ENCODE results near the gene TRAF7.

Gene TRAF7

DNA sequence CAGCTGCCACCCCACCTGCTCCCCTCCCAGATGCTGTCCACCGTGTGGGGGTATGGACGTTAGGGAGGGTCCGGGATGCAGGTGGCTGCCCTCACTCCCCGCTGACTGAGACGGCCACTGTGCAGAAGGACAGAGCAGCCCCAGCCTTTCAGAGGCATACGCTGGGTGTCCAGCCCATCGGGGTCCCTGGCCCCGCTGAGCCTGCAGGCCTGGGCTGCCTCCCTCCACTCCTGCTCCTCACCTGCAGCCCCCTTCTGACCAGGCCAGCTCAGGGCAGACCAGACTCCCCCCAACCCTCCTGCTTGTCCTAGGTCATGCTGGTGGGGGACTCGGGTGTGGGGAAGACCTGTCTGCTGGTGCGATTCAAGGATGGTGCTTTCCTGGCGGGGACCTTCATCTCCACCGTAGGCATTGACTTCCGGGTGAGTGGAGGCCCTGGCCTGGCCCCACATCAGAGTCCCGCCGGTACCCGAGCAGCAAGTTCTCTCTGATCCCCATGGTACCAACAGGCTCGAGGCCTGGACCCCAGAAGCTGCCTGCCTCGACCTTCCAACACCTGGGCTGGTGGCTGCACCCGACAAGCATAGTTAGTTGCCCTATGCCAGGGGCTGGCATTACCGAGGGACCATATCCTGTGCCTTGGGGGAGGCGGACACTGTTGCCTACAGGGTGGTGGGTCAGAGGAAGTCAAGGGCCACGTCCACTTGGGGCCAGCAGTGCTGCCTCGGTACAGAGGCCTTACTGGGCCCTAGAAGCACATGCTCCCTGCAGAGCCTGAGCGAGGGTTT, 5.8 kb upstream of the TRAF7 start:
- Histone ChIP-seq H3K9ac (ENCODE audit: low read depth, low read length, poor library complexity) (peak overlapping the region; percentile 89), H3K14ac (ENCODE audit: low read length) (peak overlapping the region; percentile 76), H2AK5ac (ENCODE audit: low read depth, low read length) (peak overlapping the region; percentile 36), H3K23ac (ENCODE audit: low read depth, low read length, poor library complexity) (peak overlapping the region; percentile 85), H3K4me2 (ENCODE audit: insufficient read depth, low read length, poor library complexity, severe bottlenecking) (peak overlapping the region; percentile 91), H2BK15ac (ENCODE audit: low read length) (peak overlapping the region; percentile 1), H3K27me3 (ENCODE audit: control insufficient read depth in 3 of 3, insufficient read depth in 3 of 3, low read depth in 1 of 3, low read length in 3 of 3) (no peaks in the 10 kb centered on the region), H3K4me3 (ENCODE audit: low read length in 2 of 2) (peak overlapping the region in 1 of 2 donors; percentile 27), H3K18ac (ENCODE audit: low read length) (peak overlapping the region; percentile 87), H3K9me3 (replicated peaks in 1 of 2; ENCODE audit: control insufficient read depth in 2 of 2, insufficient read depth in 1 of 2, low read depth in 1 of 2, low read length in 2 of 2) (no peaks in the 10 kb centered on the region), H3K79me1 (ENCODE audit: low read depth, low read length) (peaks cover 16% of the 10 kb centered on the region), H4K91ac (ENCODE audit: low read depth, low read length, poor library complexity) (peak overlapping the region; percentile 79), H3K27ac (replicated peaks; ENCODE audit: low read length) (no peak overlapping the region), H2BK120ac (ENCODE audit: low read depth, low read length) (no peak overlapping the region), H4K8ac (ENCODE audit: low read depth, low read length) (no peak overlapping the region), H2BK5ac (ENCODE audit: low read length) (no peak overlapping the region), H2BK12ac (ENCODE audit: low read length) (peak overlapping the region; percentile 66), H2AFZ (ENCODE audit: low read length) (no peak overlapping the region), H3K4ac (ENCODE audit: low read length) (no peak overlapping the region), H3K36me3 (replicated peaks in 1 of 2; ENCODE audit: control insufficient read depth in 2 of 2, insufficient read depth in 2 of 2, low read length in 2 of 2) (peaks cover 15 to 42% of the 10 kb centered on the region in 2 donors), H3K4me1 (ENCODE audit: control insufficient read depth in 2 of 2, insufficient read depth in 1 of 2, low read depth in 1 of 2, low read length in 2 of 2) (peaks cover 18 to 52% of the 10 kb centered on the region in 2 donors)
- WGBS, 2 donors (ENCODE audit: extremely low coverage in 2 of 2, insufficient read length in 2 of 2, insufficient replicate concordance in 1 of 2) = no CpG with 5 or more reads among the region's 24 CpGs
- DNase-seq (ENCODE audit: low spot score) = no peak

DNA sequence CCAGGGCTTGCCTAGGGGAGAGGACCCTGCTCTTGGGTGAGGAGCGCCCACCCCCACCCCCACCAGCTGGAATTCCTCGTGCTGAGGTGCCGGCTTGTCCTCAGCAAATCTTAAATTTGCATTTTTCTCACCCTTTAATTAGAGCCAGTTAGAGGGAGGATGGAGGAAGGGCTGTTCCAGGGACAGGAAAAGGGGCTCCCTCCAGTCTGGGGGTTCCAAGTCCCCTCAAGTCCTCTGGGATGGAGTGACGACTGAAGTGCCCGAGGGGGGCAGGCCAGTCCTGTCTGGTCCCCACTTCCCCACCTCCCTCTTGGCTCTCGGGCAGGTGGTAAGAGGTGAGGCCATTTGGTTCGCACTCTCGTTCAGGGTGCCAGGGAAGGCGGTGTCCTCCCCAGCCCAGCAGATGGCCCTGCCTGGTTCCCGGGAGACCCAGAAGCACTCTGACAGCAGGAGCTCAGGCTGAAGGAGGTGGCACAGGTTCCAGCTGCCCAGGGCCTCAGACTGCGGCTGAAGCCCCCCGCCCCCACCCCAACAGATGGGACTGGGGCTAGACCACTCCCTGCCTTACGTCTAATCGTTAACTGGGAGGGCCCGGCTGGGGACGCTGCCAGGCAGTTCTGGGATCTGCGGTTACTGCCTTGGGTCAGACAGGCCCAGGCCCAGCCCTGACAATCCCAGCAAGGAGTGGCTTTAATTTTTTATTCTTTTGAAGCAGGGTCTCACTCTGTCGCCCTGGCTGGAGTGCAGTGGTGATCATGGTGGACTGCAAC, 5.0 kb upstream of the TRAF7 start:
- H4K8ac ChIP-seq (ENCODE audit: low read depth, low read length) = no peak overlapping the region
- peaks cover 18 to 52% of the 10 kb centered on the region in 2 donors for H3K4me1 ChIP-seq (ENCODE audit: control insufficient read depth in 2 of 2, insufficient read depth in 1 of 2, low read depth in 1 of 2, low read length in 2 of 2)
- peak overlapping the region; percentile 36 for H2AK5ac ChIP-seq (ENCODE audit: low read depth, low read length)
- no peak overlapping the region for H2AFZ ChIP-seq (ENCODE audit: low read length)
- WGBS, 2 donors (ENCODE audit: extremely low coverage in 2 of 2, insufficient read length in 2 of 2, insufficient replicate concordance in 1 of 2) = no CpG with 5 or more reads among the region's 18 CpGs
- H3K27ac ChIP-seq (replicated peaks; ENCODE audit: low read length) = no peak overlapping the region
- DNase-seq (ENCODE audit: low spot score) = no peak
- H2BK15ac ChIP-seq (ENCODE audit: low read length) = no peak overlapping the region
- H3K27me3 ChIP-seq (ENCODE audit: control insufficient read depth in 3 of 3, insufficient read depth in 3 of 3, low read depth in 1 of 3, low read length in 3 of 3) = no peaks in the 10 kb centered on the region
- H3K4ac ChIP-seq (ENCODE audit: low read length) = no peak overlapping the region
- H3K9me3 ChIP-seq (replicated peaks in 1 of 2; ENCODE audit: control insufficient read depth in 2 of 2, insufficient read depth in 1 of 2, low read depth in 1 of 2, low read length in 2 of 2) = no peaks in the 10 kb centered on the region
- H2BK5ac ChIP-seq (ENCODE audit: low read length) = no peak overlapping the region
- H2BK120ac ChIP-seq (ENCODE audit: low read depth, low read length) = no peak overlapping the region
- peak overlapping the region; percentile 89 for H3K9ac ChIP-seq (ENCODE audit: low read depth, low read length, poor library complexity)
- H2BK12ac ChIP-seq (ENCODE audit: low read length) = no peak overlapping the region
- no peak overlapping the region for H3K4me3 ChIP-seq (ENCODE audit: low read length in 2 of 2)
- no peak overlapping the region for H4K91ac ChIP-seq (ENCODE audit: low read depth, low read length, poor library complexity)
- H3K79me1 ChIP-seq (ENCODE audit: low read depth, low read length) = peaks cover 17% of the 10 kb centered on the region
- peak overlapping the region; percentile 52 for H3K18ac ChIP-seq (ENCODE audit: low read length)
- peaks cover 15 to 42% of the 10 kb centered on the region in 2 donors for H3K36me3 ChIP-seq (replicated peaks in 1 of 2; ENCODE audit: control insufficient read depth in 2 of 2, insufficient read depth in 2 of 2, low read length in 2 of 2)
- H3K23ac ChIP-seq (ENCODE audit: low read depth, low read length, poor library complexity) = peak overlapping the region; percentile 85
- no peak overlapping the region for H3K14ac ChIP-seq (ENCODE audit: low read length)
- H3K4me2 ChIP-seq (ENCODE audit: insufficient read depth, low read length, poor library complexity, severe bottlenecking) = no peak overlapping the region

- Histone ChIP-seq H3K79me1 (ENCODE audit: low read depth, low read length) (peaks cover 21% of the 10 kb centered on the region), H3K18ac (ENCODE audit: low read length) (no peak overlapping the region), H4K91ac (ENCODE audit: low read depth, low read length, poor library complexity) (no peak overlapping the region), H2AFZ (ENCODE audit: low read length) (no peak overlapping the region), H2BK15ac (ENCODE audit: low read length) (no peak overlapping the region), H3K36me3 (replicated peaks in 1 of 2; ENCODE audit: control insufficient read depth in 2 of 2, insufficient read depth in 2 of 2, low read length in 2 of 2) (peaks cover 15 to 42% of the 10 kb centered on the region in 2 donors), H3K14ac (ENCODE audit: low read length) (no peak overlapping the region), H3K4me1 (ENCODE audit: control insufficient read depth in 2 of 2, insufficient read depth in 1 of 2, low read depth in 1 of 2, low read length in 2 of 2) (peaks cover 19 to 52% of the 10 kb centered on the region in 2 donors), H3K9me3 (replicated peaks in 1 of 2; ENCODE audit: control insufficient read depth in 2 of 2, insufficient read depth in 1 of 2, low read depth in 1 of 2, low read length in 2 of 2) (no peaks in the 10 kb centered on the region), H2BK120ac (ENCODE audit: low read depth, low read length) (no peak overlapping the region), H3K4me2 (ENCODE audit: insufficient read depth, low read length, poor library complexity, severe bottlenecking) (no peak overlapping the region), H3K27me3 (ENCODE audit: control insufficient read depth in 3 of 3, insufficient read depth in 3 of 3, low read depth in 1 of 3, low read length in 3 of 3) (no peaks in the 10 kb centered on the region), H2BK12ac (ENCODE audit: low read length) (no peak overlapping the region), H2AK5ac (ENCODE audit: low read depth, low read length) (no peak overlapping the region), H3K4me3 (ENCODE audit: low read length in 2 of 2) (peak overlapping the region in 1 of 2 donors; percentile 19), H3K27ac (replicated peaks; ENCODE audit: low read length) (no peak overlapping the region), H3K9ac (ENCODE audit: low read depth, low read length, poor library complexity) (peak overlapping the region; percentile 25), H2BK5ac (ENCODE audit: low read length) (no peak overlapping the region), H3K23ac (ENCODE audit: low read depth, low read length, poor library complexity) (peak overlapping the region; percentile 66), H3K4ac (ENCODE audit: low read length) (no peak overlapping the region), H4K8ac (ENCODE audit: low read depth, low read length) (no peak overlapping the region)
- no peak for DNase-seq (ENCODE audit: low spot score)
- WGBS, 2 donors (ENCODE audit: extremely low coverage in 2 of 2, insufficient read length in 2 of 2, insufficient replicate concordance in 1 of 2) = no CpG with 5 or more reads among the region's 13 CpGs
These were observed 4.1 kb upstream of the TRAF7 start for GRCh38 chr16:2151188-2152091.
